Testis (tissue), 2 donors: ENCODE measurements around the gene MGAT4C.

ENCODE experiments used
- CTCF ChIP-seq, 3 experiments: fragments of 450-650 bp in 2 of 3; fragments of 200-600 bp in 1 of 3; sonication (generic) in 1 of 3; IDR thresholded peaks; one replicate each; pipeline ENCODE4 v1.5.1; 2016 to 2019; ENCODE audit warnings: antibody characterized with exemption in 3 of 3, mild to moderate bottlenecking in 2 of 3, moderate library complexity in 1 of 3
- POLR2A ChIP-seq: fragments of 450-650 bp; IDR thresholded peaks from one replicate; pipeline ENCODE4 v1.6.1; 2017; ENCODE audit warnings: antibody characterized with exemption, mild to moderate bottlenecking, moderate library complexity

DNA sequence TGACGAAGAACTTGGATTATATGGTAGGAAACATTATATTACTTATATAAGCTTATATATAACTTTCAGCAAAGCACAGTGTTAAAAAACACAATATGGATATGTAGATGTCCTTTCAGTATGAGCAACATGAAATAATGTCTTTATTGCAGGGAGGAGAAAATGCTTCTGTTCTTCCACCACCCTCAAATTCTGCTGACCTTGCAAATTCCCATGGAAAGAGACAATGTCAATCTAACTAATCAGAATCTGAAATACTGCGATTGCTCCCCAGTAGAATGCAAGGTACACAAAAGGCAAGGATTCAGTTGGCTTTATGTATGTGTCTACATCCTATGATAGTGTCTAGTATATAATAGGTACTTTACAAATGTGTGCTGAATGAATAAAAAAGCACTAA lies 26.4 kb downstream of the MGAT4C start:
- TF ChIP-seq CTCF (IDR thresholded peaks at IDR 0.05) = no peak
- no peak for TF ChIP-seq POLR2A
